ENCODE results near the gene LSAMP.

DNA sequence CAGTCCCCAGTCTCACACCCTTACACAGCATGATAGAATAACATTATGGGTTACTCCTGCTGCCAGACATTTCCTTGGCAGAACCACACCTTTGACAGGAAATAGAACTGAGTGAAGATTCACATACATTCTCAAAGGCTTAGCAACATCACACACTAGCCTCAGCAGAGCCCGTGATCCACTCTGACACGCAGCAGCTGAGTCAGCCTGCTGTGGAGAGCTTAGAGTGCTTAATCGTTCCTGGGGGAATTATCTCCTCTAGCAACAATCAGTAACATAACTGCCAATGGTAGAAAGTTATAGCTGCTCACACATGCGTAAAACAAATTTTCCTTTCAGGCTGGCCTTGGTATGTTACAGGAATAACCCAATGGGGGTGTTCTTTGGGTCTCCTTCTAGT lies 439.9 kb downstream of the LSAMP start:
- no peak for TF ChIP-seq NELFE (IDR thresholded peaks at IDR 0.05; ENCODE audit: insufficient read depth, insufficient read length)
- no peak for TF ChIP-seq PHB (CRISPR knock-in tag; IDR thresholded peaks at IDR 0.05)
- TF ChIP-seq KDM1A (IDR thresholded peaks at IDR 0.05), result no peak
- no peak for TF ChIP-seq CBX2 (IDR thresholded peaks at IDR 0.05; ENCODE audit: insufficient read depth, low read length, poor library complexity, severe bottlenecking)
- TF ChIP-seq, protein P1, sequence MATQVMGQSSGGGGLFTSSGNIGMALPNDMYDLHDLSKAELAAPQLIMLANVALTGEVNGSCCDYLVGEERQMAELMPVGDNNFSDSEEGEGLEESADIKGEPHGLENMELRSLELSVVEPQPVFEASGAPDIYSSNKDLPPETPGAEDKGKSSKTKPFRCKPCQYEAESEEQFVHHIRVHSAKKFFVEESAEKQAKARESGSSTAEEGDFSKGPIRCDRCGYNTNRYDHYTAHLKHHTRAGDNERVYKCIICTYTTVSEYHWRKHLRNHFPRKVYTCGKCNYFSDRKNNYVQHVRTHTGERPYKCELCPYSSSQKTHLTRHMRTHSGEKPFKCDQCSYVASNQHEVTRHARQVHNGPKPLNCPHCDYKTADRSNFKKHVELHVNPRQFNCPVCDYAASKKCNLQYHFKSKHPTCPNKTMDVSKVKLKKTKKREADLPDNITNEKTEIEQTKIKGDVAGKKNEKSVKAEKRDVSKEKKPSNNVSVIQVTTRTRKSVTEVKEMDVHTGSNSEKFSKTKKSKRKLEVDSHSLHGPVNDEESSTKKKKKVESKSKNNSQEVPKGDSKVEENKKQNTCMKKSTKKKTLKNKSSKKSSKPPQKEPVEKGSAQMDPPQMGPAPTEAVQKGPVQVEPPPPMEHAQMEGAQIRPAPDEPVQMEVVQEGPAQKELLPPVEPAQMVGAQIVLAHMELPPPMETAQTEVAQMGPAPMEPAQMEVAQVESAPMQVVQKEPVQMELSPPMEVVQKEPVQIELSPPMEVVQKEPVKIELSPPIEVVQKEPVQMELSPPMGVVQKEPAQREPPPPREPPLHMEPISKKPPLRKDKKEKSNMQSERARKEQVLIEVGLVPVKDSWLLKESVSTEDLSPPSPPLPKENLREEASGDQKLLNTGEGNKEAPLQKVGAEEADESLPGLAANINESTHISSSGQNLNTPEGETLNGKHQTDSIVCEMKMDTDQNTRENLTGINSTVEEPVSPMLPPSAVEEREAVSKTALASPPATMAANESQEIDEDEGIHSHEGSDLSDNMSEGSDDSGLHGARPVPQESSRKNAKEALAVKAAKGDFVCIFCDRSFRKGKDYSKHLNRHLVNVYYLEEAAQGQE (IDR thresholded peaks at IDR 0.05; ENCODE audit: borderline replicate concordance), result no peak
- TF ChIP-seq, protein P1 (CRISPR knock-in tag; IDR thresholded peaks at IDR 0.05; ENCODE audit: low read depth), result no peak
- TF ChIP-seq, protein P2, sequence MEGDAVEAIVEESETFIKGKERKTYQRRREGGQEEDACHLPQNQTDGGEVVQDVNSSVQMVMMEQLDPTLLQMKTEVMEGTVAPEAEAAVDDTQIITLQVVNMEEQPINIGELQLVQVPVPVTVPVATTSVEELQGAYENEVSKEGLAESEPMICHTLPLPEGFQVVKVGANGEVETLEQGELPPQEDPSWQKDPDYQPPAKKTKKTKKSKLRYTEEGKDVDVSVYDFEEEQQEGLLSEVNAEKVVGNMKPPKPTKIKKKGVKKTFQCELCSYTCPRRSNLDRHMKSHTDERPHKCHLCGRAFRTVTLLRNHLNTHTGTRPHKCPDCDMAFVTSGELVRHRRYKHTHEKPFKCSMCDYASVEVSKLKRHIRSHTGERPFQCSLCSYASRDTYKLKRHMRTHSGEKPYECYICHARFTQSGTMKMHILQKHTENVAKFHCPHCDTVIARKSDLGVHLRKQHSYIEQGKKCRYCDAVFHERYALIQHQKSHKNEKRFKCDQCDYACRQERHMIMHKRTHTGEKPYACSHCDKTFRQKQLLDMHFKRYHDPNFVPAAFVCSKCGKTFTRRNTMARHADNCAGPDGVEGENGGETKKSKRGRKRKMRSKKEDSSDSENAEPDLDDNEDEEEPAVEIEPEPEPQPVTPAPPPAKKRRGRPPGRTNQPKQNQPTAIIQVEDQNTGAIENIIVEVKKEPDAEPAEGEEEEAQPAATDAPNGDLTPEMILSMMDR (IDR thresholded peaks at IDR 0.05 in 2 of 3, conservative IDR thresholded peaks at IDR 0.05 in 1 of 3; ENCODE audit: insufficient read depth in 2 of 3, low read depth in 1 of 3, low read length in 3 of 3), result no peak
- TF ChIP-seq ZZZ3 (IDR thresholded peaks at IDR 0.05), result no peak
- no peak for TF ChIP-seq ZNF354B (CRISPR knock-in tag; IDR thresholded peaks at IDR 0.05)
- TF ChIP-seq MXI1 (IDR thresholded peaks at IDR 0.05; ENCODE audit: low read depth, low read length), result no peak
- no peak for TF ChIP-seq PHF21A (IDR thresholded peaks at IDR 0.05; ENCODE audit: borderline replicate concordance, low read depth)
- TF ChIP-seq HNRNPK (IDR thresholded peaks at IDR 0.05; ENCODE audit: low read depth, low read length, poor library complexity, severe bottlenecking), result no peak
- TF ChIP-seq CBX5 (IDR thresholded peaks at IDR 0.05; ENCODE audit: borderline replicate concordance, low read depth), result no peak
- TF ChIP-seq KLF6 (CRISPR knock-in tag; IDR thresholded peaks at IDR 0.05; ENCODE audit: borderline replicate concordance), result no peak
